HCEC 1CT (cell line): ENCODE measurements around the gene MAST4.

ENCODE experiments used
- DNase-seq: peaks from one replicate; pipeline ENCODE4 v3.0.0-alpha.2; 2017

The MAST4 gene

GRCh38 chr5:66850354-66851075, 254.3 kb downstream of the MAST4 start:
- peak; percentile 65 for DNase-seq

GRCh38 chr5:66851306-66851705, 255.1 kb downstream of the MAST4 start:
- peak; percentile 27 for DNase-seq

GRCh38 chr5:66854416-66854815, 258.2 kb downstream of the MAST4 start:
- no peak for DNase-seq

- DNase-seq, result no peak
Observed at GRCh38 chr5:66856041-66856805, 260.0 kb downstream of the MAST4 start.

GRCh38 chr5:66859526-66859925, 263.3 kb downstream of the MAST4 start:
- DNase-seq, result no peak

- no peak for DNase-seq
Observed at GRCh38 chr5:66860199-66860975, 264.2 kb downstream of the MAST4 start.

GRCh38 chr5:66861402-66861801, 265.2 kb downstream of the MAST4 start:
- DNase-seq, result no peak

- no peak for DNase-seq
Observed at GRCh38 chr5:66862020-66862419, 265.8 kb downstream of the MAST4 start.

GRCh38 chr5:66863243-66864170, 267.3 kb downstream of the MAST4 start:
- no peak for DNase-seq

GRCh38 chr5:66864240-66864884, 268.2 kb downstream of the MAST4 start:
- peak; percentile 54 for DNase-seq

- DNase-seq, result no peak
Observed at GRCh38 chr5:66867618-66868322, 271.6 kb downstream of the MAST4 start.

- no peak for DNase-seq
Observed at GRCh38 chr5:66869347-66869746, 273.2 kb downstream of the MAST4 start.

- no peak for DNase-seq
Observed at GRCh38 chr5:66870708-66871107, 274.5 kb downstream of the MAST4 start.

- DNase-seq, result no peak
Observed at GRCh38 chr5:66871651-66872050, 275.5 kb downstream of the MAST4 start.

GRCh38 chr5:66872736-66873331, 276.6 kb downstream of the MAST4 start:
- no peak for DNase-seq

GRCh38 chr5:66874004-66874403, 277.8 kb downstream of the MAST4 start:
- no peak for DNase-seq

- DNase-seq, result no peak
Observed at GRCh38 chr5:66875315-66875714, 279.1 kb downstream of the MAST4 start.

- DNase-seq, result no peak
Observed at GRCh38 chr5:66876266-66876807, 280.1 kb downstream of the MAST4 start.

GRCh38 chr5:66877843-66878242, 281.6 kb downstream of the MAST4 start:
- DNase-seq, result peak; percentile 18

- DNase-seq, result no peak
Observed at GRCh38 chr5:66880401-66880800, 284.2 kb downstream of the MAST4 start.
